Measurements from ENCODE around the gene THSD4.

GRCh38 chr15:71565006-71565405, 449.7 kb downstream of the THSD4 start:
- no peak for TF ChIP-seq CTCF (IDR thresholded peaks at IDR 0.05)
- no peak for TF ChIP-seq HDAC2 (IDR thresholded peaks at IDR 0.05)
- TF ChIP-seq POLR2AphosphoS2 (conservative IDR thresholded peaks at IDR 0.05; ENCODE audit: low read length) = no peak

Measured in A549 (cell line).